Measurements from ENCODE around the gene NFATC1. TPM values are rescaled to one million over a fixed set of nuclear protein-coding genes. Genes with fewer than 3 reads are reported as not detected.

Gene NFATC1
- total RNA-seq, 3 donors from 2014 or later: 10.9 to 18.0 (median 12.9) TPM

GRCh38 chr18:79577451-79578395 is 182.0 kb downstream of the NFATC1 start:
- Histone ChIP-seq H3K36me3 (no peaks in the 10 kb centered on the region), H3K4me1 (peaks cover 9 to 12% of the 10 kb centered on the region in 2 donors), H3K27me3 (no peaks in the 10 kb centered on the region), H3K4me3 (no peak overlapping the region), H3K27ac (peak overlapping the region in 1 of 2 donors; percentile 86), H3K9me3 (peaks cover 13 to 14% of the 10 kb centered on the region in 2 donors)
- peak in 1 of 2 donors; percentile 42 for DNase-seq (ENCODE audit: low spot score in 2 of 2)
- intact Hi-C loops (cut with DNase I; ENCODE audit: low total_unique reads): no loop called here
- no peak for TF ChIP-seq POLR2AphosphoS5 (IDR thresholded peaks at IDR 0.05)
- TF ChIP-seq POLR2A (IDR thresholded peaks at IDR 0.05): no peak
- TF ChIP-seq CTCF (IDR thresholded peaks at IDR 0.05): no peak

- Histone ChIP-seq H3K4me1 (peaks cover 9 to 12% of the 10 kb centered on the region in 2 donors), H3K36me3 (no peaks in the 10 kb centered on the region), H3K27ac (no peak overlapping the region), H3K27me3 (no peaks in the 10 kb centered on the region), H3K9me3 (peaks cover 5% of the 10 kb centered on the region in 2 donors), H3K4me3 (no peak overlapping the region)
- peak in 1 of 2 donors; percentile 36 for DNase-seq (ENCODE audit: low spot score in 2 of 2)
- intact Hi-C loops (cut with DNase I; ENCODE audit: low total_unique reads): no loop called here
- TF ChIP-seq CTCF (IDR thresholded peaks at IDR 0.05) (no peak), POLR2AphosphoS5 (IDR thresholded peaks at IDR 0.05) (no peak), POLR2A (IDR thresholded peaks at IDR 0.05) (no peak)
Observed at GRCh38 chr18:79578396-79579260, 182.9 kb downstream of the NFATC1 start.
